ENCODE measurements around the gene IL1RL2.

- no peak for TF ChIP-seq CTCF (IDR thresholded peaks at IDR 0.05 in 4 of 5, conservative IDR thresholded peaks at IDR 0.05 in 1 of 5)
- TF ChIP-seq POLR2A (IDR thresholded peaks at IDR 0.05) = no peak
Observed at GRCh38 chr2:102137138-102137537, 49.7 kb upstream of the IL1RL2 start.

All from gastrocnemius medialis (tissue), 4 donors.